SK-N-SH treated with all-trans-retinoic acid at 6 μM for 48 hours (cell line): ENCODE measurements around the gene OLFML2B.

ENCODE experiments used
- ARNTL ChIP-seq: fragments of 450-650 bp; formaldehyde crosslinking; IDR thresholded peaks from 2 replicates; pipeline ENCODE4 v1.5.0; 2020; ENCODE audit warnings: low read depth, mild to moderate bottlenecking, moderate library complexity, borderline replicate concordance
- ISL1 ChIP-seq: fragments of 250-450 bp; sonication (Bioruptor Pico); IDR thresholded peaks from 2 replicates; pipeline ENCODE4 v2.1.2; 2022; ENCODE audit warnings: mild to moderate bottlenecking, moderate library complexity
- OSR1 ChIP-seq: fragments of 250-450 bp; sonication (Bioruptor Pico); IDR thresholded peaks from 2 replicates; pipeline ENCODE4 v1.8.0; 2022; ENCODE audit warnings: moderate library complexity, mild to moderate bottlenecking, inconsistent platforms
- RARB ChIP-seq: fragments of 250-450 bp; sonication (Bioruptor Pico); IDR thresholded peaks from 2 replicates; pipeline ENCODE4 v1.8.0; 2021; ENCODE audit warnings: mild to moderate bottlenecking, moderate library complexity

DNA sequence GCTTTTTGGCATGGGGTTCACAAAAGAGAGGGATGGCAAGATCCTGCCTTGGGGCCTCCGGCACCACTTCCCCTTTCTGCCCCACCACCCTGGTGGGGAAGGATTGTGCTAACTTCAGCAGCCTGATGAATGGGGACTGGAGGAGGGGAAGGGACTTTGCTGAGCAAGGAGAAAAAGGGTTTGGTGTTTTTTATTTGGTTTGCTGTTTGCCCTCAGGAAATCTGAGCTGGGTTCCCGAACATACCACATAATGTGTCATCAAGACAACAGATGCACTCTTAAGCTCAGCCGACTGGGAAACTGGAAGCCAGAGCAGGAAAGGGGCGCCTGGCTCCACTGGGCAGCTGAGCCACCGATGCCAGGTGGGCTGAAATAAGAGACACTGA, 19.8 kb downstream of the OLFML2B start:
- TF ChIP-seq ISL1 (CRISPR knock-in tag), result no peak
- no peak for TF ChIP-seq RARB (CRISPR knock-in tag)
- no peak for TF ChIP-seq ARNTL
- TF ChIP-seq OSR1 (CRISPR knock-in tag), result no peak
